ENCODE data around the gene FBXO21.

The FBXO21 gene

GRCh38 chr12:117162633-117163032 is 27.6 kb downstream of the FBXO21 start:
- no peak for DNase-seq (ENCODE audit: low read depth in 2 of 2)

DNA sequence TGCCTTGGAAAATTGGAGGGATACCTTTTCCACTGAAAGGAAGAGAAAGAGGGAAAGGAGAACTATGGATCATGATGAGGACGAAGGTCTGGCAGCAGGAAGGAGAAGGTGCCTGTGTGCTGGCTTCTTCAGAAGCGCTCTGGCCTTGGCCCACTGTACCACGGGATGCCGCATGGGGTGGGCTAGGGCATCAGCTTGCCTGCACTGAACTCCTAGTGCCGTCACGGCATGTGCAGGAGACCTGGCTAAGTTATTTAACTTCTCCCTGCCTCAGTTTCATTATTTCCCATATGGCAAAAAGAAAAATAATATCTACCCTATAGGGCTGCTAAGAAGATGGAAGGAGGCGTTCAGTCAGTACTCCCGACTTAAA is 28.1 kb downstream of the FBXO21 start:
- DNase-seq (ENCODE audit: low read depth in 2 of 2): no peak

DNA sequence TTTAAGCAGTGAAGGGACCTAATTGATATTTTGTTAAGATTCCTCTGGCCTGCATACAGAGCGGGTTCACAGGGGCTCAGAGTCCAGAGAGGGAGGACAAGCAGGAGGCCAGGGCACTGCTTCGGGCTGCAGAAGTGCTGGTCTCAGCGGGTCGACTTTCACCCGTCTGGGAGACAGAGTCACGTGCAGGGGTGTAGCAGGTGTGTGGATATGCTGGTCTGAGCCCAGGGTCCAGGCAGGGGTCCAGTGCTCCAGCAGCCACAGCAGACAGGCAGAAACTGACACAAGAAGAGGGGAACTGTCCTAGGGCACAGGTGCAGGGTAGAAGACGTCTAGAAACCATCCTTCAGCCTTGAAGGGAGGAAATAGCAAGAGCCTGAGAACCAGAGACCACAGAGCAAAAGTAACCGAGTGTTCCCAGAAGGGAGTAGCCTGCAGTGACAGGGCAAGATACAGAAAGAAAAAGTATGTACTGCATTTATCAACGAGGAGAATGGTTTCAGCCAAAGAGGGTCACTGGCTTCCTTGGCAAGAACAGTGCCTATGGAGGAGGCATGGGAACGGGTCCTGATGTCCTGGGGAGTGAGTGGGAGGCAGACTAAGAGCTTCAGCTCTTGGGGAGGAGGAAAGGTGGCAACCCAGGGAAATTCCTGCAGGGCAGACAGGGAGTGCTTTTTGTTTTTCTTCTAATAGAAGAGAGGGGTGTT is 28.7 kb downstream of the FBXO21 start:
- no peak for DNase-seq (ENCODE audit: low read depth in 2 of 2)

DNA sequence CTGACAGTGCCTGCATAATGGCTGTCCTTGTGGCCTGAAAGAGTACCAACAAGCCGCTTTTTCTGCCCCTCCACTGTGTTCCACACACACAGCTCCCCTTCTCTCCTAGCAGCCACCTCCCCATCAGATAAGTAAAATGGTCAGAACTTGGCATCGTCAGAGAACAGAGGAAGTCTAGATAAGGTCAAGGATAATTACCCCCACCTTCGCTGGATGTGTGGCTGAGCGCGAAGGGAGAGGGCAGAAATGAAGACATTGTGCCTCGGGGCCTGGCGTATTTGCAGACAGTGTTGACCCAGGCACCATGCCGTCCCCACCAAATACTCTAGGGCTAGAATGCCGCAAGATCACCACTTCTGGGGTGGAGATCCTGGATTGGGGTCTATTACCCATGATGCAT is 30.6 kb downstream of the FBXO21 start:
- DNase-seq (ENCODE audit: low read depth in 2 of 2): no peak

DNA sequence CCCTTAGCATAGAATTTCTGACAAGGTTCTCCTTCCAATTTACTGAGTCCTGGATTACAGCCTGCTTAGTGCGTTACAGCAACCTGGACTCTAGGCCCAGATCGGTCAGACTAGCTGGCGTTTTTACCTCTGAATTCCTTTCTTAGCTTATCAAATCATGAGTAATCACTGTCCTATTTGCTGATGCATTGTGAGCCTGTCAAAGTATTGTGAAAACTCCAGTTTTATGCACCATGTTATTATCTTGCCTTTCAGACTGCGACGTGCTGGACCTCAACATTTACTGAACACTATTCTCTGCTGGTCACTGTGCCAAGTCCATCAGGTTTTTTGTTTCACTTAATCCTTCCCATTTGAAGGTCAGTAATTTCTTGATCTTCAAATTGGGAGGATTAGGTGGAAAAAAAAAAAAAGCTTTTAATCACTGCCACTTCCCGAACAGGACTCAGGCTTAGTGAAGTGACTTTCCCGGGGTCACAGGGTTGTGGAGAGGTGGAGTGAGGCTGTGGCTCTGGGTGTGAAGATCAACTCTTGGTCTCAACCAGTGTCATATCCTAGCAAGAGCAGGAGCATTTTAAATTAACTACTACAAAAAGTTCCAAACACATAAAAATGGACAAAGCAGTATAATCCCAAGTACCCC is 31.2 kb downstream of the FBXO21 start:
- DNase-seq (ENCODE audit: low read depth in 2 of 2): no peak

GRCh38 chr12:117158096-117158495 is 32.2 kb downstream of the FBXO21 start:
- DNase-seq (ENCODE audit: low read depth in 2 of 2): no peak

- peak; percentile 50 to 65 for DNase-seq (ENCODE audit: low read depth in 2 of 2)
These were observed 34.8 kb downstream of the FBXO21 start for GRCh38 chr12:117155278-117156060.

- DNase-seq (ENCODE audit: low read depth in 2 of 2): no peak
These were observed 37.2 kb downstream of the FBXO21 start for GRCh38 chr12:117152793-117153775.

GRCh38 chr12:117151403-117152031 is 38.8 kb downstream of the FBXO21 start:
- DNase-seq (ENCODE audit: low read depth in 2 of 2): no peak

DNA sequence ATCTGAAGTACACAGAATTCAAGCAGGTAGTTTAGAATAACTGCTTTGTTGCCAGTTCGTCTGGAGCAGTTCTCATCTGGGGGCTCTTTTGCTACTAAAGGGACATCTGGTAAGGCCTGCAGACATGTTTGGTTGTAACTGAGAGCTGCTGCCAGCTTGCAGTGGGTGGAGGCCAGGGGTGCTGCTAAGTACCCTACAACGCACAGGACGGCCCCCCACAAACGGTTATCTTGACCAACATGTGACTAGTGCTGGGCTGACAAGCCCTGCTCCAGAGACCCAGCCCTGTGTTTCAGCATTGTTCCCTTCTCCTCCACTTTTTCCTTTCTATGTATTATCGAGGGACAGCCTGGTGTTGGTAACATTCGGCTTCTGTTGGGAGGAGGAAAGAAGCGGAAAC is 40.8 kb downstream of the FBXO21 start:
- no peak for DNase-seq (ENCODE audit: low read depth in 2 of 2)

DNA sequence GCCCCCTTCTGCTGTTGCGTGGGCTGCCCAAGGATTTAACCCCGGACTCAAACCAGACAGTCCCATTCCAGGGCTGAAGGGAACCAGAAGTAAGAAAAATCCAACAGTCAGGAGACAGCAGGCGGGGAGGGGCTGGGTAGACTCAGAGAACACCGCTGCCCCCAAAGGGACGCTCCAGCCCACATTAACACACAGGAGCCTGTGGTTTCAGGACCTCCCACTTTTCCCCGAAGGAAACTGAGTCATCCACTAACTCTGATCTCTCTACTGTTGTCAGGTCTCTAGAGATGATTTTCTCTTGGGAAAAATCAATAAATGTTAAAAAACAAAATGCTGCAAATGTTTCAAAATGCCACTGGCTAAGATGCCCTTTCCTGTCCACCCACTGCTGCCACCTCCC is 41.6 kb downstream of the FBXO21 start:
- no peak for DNase-seq (ENCODE audit: low read depth in 2 of 2)

DNA sequence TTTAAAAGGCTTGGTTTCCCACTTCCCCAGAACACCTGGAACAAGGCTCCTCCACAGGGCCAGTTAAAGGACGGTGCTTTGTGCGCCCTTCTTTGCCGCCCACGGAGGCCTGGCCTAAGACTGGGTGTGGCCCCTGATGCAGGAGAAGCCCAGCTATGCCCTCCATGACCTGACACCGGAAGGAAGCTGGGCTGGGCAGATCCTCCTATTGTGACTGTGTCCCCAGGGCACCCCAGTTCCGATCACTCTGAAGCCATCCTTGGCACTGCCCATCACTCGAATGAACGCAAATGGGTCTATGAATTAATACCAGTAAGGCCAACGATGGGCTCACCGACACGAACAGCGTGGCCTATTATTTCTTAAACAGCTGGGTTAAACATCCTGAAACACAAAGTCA is 42.6 kb downstream of the FBXO21 start:
- no peak for DNase-seq (ENCODE audit: low read depth in 2 of 2)

DNA sequence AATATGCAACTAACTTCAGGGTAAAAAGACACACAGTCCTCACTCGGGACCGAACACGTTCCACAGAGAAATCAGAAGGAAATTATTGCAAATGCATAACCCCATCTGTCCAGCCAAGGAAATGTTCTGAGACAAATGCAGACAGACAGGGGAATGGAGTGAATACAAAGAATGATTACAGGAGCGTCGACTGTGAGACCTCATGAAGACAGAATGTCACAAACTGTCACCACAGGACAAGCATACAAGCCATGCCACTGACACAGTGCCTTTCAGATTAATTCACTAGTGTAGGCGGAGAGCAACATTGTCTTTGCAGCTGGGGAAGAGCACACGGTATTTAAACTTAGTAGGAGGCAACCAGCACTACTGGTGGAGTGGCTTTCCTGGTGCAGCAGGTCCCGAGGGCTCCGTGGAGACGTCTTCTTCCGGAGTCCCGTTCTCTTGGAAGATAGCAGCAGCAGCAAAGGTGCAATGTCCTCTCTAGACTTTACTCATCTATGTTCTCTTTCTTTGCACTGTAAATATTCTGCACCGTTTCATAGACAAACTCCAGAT is 44.6 kb downstream of the FBXO21 start:
- no peak for DNase-seq (ENCODE audit: low read depth in 2 of 2)

DNA sequence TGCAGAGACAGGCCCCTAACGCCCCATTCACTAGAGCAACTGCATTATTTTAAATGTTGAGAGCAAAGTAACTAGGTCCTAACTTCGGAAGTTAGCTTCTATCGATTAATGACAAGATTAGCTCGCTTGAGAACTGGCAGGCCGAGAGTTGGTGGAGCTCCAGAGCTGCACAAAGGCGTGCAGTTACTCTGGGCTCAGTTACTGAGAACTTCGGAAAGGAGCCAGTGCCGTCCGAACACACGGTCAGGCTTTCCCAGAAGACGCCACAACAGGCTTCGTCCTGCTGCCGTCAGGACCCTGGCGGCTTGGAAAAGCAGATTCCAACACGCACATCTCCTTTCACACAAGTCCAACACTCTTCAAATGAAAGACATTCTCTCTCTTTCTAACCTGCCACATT is 45.7 kb downstream of the FBXO21 start:
- DNase-seq (ENCODE audit: low read depth in 2 of 2): no peak

- DNase-seq (ENCODE audit: low read depth in 2 of 2): no peak
These were observed 47.2 kb downstream of the FBXO21 start for GRCh38 chr12:117143008-117143532.

GRCh38 chr12:117142094-117142493 is 48.2 kb downstream of the FBXO21 start:
- no peak for DNase-seq (ENCODE audit: low read depth in 2 of 2)

DNA sequence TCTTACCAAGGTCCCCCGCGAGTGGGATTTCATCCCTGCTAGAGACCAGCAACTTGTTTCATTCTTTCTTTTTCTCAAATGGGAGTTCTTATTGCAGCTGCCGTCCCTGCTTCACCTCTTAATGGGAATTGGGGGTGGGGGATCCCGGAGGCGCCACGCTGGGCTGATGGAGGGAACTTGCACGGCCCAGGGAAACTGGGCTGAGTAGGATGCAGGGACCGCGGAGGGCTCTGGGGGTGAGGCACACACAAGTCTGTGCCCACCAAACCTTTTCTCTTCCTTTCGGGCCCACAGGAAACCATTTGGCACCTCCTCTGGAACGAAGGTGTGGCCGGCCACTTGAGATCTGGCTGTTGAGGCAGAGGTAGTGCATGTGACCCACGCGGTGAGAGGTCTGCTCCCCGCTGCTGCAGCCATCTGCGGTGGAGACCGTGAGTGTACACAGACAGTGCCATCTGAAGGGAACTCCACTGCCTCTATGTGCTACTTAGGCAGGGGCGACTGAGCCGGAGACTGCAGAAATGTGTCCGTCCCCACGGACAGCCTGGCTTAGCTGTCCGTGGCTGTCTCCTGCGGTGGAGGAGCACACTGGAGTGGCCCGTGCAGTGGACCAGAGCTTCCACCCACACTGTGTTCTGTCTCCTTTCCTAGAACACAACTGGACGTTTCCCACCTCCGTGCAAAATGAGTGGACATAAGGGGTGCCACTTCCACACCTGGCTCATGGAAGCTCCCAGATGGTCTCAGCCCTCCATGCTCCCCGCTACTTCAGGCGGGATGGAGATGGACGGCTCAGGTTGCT is 49.0 kb downstream of the FBXO21 start:
- no peak for DNase-seq (ENCODE audit: low read depth in 2 of 2)

- no peak for DNase-seq (ENCODE audit: low read depth in 2 of 2)
These were observed 49.7 kb downstream of the FBXO21 start for GRCh38 chr12:117140397-117141096.

- DNase-seq (ENCODE audit: low read depth in 2 of 2): no peak
These were observed 51.1 kb downstream of the FBXO21 start for GRCh38 chr12:117139025-117139717.
